ENCODE data around the gene SPPL3.

DNA sequence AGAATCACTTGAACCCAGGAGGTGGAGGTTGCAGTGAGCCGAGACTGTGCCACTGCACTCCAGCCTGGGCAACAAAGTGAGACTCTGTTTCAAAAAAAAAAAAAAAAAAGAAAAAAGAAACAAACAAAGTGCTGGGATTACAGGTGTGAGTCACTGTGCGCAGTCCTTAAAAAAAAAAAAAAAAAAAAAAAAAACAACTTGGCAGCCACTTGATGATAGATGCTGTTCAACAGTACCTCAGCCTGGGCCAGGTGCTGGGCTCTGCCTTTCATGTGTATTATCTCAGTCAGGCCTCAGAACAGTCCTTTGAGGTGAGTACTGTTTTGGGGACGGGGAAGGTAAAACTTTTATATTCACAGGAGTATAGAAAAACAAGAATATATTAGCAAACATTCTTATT lies 169.0 kb downstream of the SPPL3 start:
- TF ChIP-seq SP1 (IDR thresholded peaks at IDR 0.05; ENCODE audit: low read depth) (no peak), RAD21 (IDR thresholded peaks at IDR 0.05; ENCODE audit: low read depth) (no peak), CTCF (IDR thresholded peaks at IDR 0.05 in 2 of 3, conservative IDR thresholded peaks at IDR 0.05 in 1 of 3; ENCODE audit: borderline replicate concordance in 1 of 3, insufficient read depth in 1 of 3, low read depth in 2 of 3, low read length in 2 of 3) (no peak), POLR2A (IDR thresholded peaks at IDR 0.05; ENCODE audit: borderline replicate concordance, extremely low read depth, insufficient read depth, insufficient read length) (no peak)

Data from HCT116 (cell line).